GM12878 (cell line): ENCODE measurements around the gene CILP. TPM values are rescaled to one million over a fixed set of nuclear protein-coding genes. Genes with fewer than 3 reads are reported as not detected.

Source experiments
- IKZF2 ChIP-seq, 2 experiments: fragments of 450-650 bp; IDR thresholded peaks; 2 replicates each; pipeline ENCODE4 v1.6.1; 2017; ENCODE audit warnings: mild to moderate bottlenecking in 2 of 2, moderate library complexity in 2 of 2
- PRDM15 ChIP-seq: fragments of 450-650 bp; formaldehyde crosslinking; IDR thresholded peaks from 2 replicates; pipeline ENCODE4 v1.4.0; 2020; ENCODE audit warnings: mild to moderate bottlenecking, moderate library complexity
- ZBTB11 ChIP-seq: fragments of 450-650 bp; formaldehyde crosslinking; IDR thresholded peaks from 2 replicates; pipeline ENCODE4 v1.5.0; 2022; ENCODE audit warnings: mild to moderate bottlenecking, missing genetic modification characterization
- polyA plus RNA-seq, 11 experiments: library from polyadenylated mRNA; depleted of rRNA in 4 of 11; unstranded in 6 of 11; stranded (reverse) in 5 of 11; fragments of >200 nt; fragmentation: Nextera tagmentation in 4 of 11; fragmentation: Illumina TruSeq in 1 of 11; extraction: Ambion mirVana in 4 of 11; extraction: Trizol in 1 of 11; gene quantifications; 1 replicate in 1 of 11; 2 replicates in 10 of 11; pipeline versions ENCODE4 v1.2.1 to v1.2.3, GENCODE V29; 2011 to 2016; ENCODE audit warnings: inconsistent platforms in 2 of 11, missing spikeins in 2 of 11, low read depth in 1 of 11
- total RNA-seq, 4 experiments: library from RNA; depleted of rRNA in 3 of 4; stranded (reverse); fragments of >200 nt in 3 of 4; fragmentation: Illumina TruSeq in 1 of 4; extraction: Trizol in 1 of 4; gene quantifications; 2 replicates each; pipeline versions ENCODE4 v1.2.1 to v1.2.3, GENCODE V29; 2013 to 2021

CILP gene
- total and polyA plus RNA-seq, 10 of the 15 experiments (the other 5 are each of a cell fraction or from before 2014, with no cell fraction given) = 0.03 to 0.06 (median 0.04) TPM; not detected in 4

GRCh38 chr15:65249641-65250040 is 38.4 kb upstream of the CILP start (continued):
- TF ChIP-seq PRDM15 (CRISPR knock-in tag) = no peak
- TF ChIP-seq IKZF2 (IDR thresholded peaks at IDR 0.05) = peak in 1 of 2 experiments; percentile 29; a peak in 1 of 4 replicates
- TF ChIP-seq ZBTB11 (CRISPR knock-in tag) = no peak
